GM18951 (cell line): ENCODE measurements around the gene NCKAP5.
"Not testable (repeated sequence)": the region's sequence is repeated elsewhere in the genome, so short reads cannot be mapped to it uniquely, and the experiment has no call there.

Source experiments
- POLR2A ChIP-seq: IDR thresholded peaks from 4 replicates; pipeline ENCODE4 v1.6.1; 2011; ENCODE audit warnings: mild to moderate bottlenecking; ENCODE audit not compliant: insufficient read length, insufficient read depth; ENCODE audit errors: extremely low read depth
- in situ Hi-C: fragments of 300-500 bp; cut with MboI; formaldehyde crosslinking; loops from one replicate; pipeline ENCODE4 v1.12.0; 2022; ENCODE audit warnings: low sequenced_read_pairs, mixed read lengths, inconsistent platforms; ENCODE audit not compliant: unreplicated experiment

NCKAP5 gene

DNA sequence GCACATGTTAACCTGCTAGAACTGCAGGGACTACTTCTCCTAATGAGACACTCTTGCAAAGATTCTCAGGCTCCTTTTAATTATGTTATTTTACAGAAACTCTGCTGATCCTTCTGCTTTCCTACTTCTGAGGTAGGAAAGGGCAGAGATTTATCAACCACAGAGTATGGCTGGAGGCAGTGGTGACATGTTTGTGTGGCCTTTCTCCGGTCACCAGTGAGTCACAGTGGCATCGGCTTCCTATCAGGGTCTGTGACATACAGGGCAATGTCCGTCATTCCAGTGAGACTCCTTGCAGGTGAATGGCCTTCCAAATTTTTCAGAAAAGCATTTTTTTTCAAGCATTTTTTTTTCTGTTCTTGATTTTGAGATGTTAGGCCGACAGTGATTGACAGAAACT, 717.6 kb downstream of the NCKAP5 start:
- in situ Hi-C loops, result no loop called here
- no peak for TF ChIP-seq POLR2A

DNA sequence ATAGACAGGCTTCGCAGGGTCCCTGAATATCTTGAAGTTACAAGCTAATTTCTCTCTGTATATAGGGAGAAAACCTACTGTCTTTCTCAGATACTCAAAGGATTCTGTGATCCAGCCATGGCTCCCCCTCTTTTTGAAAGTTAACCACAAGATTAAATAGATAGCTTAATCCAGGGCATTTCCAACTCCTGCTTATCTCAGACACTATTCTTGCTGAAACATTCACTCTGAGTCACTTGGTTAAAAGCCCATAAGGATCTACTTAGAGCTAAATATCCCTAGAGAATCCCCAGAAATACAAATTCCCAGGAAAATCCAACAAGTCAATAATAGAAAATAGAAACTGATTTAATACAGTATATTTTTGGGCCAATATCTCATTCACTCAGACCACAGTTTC, 719.1 kb downstream of the NCKAP5 start:
- no peak for TF ChIP-seq POLR2A
- in situ Hi-C loops, result no loop called here

GRCh38 chr2:132845339-132845738, 722.9 kb downstream of the NCKAP5 start:
- in situ Hi-C loops, result no loop called here
- TF ChIP-seq POLR2A, result no peak

DNA sequence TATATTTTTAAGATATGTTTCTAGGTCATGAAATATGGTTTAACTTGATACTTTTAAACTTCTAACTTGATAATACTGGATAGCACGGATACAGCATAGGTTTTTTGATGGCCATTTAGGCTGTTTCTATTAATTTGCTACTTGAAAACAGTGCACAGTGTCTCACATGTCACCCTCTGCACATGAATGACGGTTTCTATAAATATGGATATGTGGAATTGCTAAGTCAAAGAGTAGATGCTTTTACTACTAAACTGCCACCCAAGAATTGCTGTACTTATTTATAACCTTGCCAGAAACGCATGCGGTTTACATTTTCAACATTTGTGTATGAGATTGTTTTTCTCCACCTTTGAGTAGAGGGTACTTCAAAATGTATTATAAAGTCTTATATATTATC, 723.7 kb downstream of the NCKAP5 start:
- TF ChIP-seq POLR2A, result no peak
- in situ Hi-C loops, result no loop called here

DNA sequence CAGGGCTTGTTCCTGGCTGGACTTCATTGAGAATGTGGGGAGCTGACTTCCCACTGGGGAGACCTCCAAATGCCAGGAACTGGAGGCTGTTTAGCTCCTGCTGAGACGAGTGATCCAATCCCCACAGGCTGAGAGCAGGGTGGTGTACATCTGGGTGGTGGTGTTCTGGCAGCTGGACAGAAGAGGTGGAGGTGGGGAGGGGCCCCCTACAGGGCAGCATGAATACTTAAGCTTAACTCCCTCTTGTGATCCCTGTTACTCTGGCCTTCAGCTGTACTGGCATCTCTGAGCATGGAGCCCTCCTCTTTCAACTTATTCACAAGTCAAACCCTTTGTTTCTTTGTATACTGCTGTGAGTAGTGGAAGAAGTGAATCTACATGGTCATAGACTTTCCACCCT, 730.5 kb downstream of the NCKAP5 start:
- in situ Hi-C loops, result no loop called here
- TF ChIP-seq POLR2A, result no peak

- no peak for TF ChIP-seq POLR2A
- in situ Hi-C loops, result no loop called here
Measured at GRCh38 chr2:132830321-132830827, 737.9 kb downstream of the NCKAP5 start.

GRCh38 chr2:132825601-132826000, 742.7 kb downstream of the NCKAP5 start:
- no peak for TF ChIP-seq POLR2A
- in situ Hi-C loops, result no loop called here

- TF ChIP-seq POLR2A, result no peak
- in situ Hi-C loops, result no loop called here
Measured at GRCh38 chr2:132824716-132825115, 743.5 kb downstream of the NCKAP5 start.

DNA sequence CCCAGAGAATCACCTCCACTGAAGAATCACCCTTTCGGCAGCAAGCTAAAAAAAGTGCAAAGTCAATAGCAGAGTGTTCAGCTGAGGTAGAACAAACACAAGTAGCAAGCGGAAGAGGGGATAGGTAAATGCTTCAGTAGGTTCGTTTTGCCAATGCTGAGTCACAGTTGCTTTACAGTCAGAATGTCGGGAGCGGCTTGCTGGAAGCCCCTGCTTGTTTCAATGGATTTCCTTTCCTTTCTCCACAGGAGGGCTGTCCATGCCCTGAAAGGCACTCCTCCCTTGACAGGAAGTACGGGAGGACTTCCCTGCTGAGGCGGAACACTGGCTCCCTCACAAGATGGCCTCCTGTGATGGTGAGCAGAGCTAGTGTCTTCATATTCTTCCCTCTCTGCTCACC, 752.0 kb downstream of the NCKAP5 start:
- no peak for TF ChIP-seq POLR2A
- in situ Hi-C loops, result no loop called here

DNA sequence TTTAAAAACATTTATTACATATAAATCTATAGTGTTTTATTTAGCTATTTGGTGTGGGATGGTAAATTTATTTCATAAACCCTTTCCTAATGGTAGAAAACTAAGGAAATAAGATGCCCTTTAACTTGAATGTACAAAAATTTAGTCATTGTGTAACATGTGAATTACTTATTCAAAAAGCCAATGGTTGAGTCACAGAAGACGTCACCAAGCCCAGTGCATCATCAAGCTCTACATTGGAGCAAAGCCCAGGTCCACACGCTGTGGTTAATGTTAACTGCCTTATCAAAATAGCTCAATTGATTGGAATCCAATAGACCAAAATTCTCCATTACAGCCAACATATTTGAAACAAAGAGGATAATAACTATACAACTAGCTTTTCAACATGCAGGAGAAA, 752.7 kb downstream of the NCKAP5 start:
- TF ChIP-seq POLR2A, result no peak
- in situ Hi-C loops, result no loop called here

DNA sequence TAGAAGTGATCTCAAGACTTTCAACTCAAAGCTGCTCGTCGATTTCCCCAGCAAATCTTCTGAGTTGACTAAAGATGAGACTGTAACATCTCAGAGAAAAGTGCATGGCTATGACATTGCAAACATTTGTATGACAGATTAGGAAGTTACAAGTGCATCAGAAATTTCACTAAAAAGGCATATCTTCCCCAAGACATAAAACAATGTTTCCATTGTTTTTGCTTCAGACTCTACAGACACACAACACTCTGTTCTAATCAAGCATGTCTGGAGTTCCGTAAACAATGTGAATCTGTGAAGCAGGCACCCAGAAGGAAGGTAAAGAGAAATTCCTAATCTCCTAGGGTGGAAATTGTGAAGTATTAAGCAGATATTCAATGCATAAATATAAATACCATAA, 753.6 kb downstream of the NCKAP5 start:
- in situ Hi-C loops, result no loop called here
- TF ChIP-seq POLR2A, result no peak

DNA sequence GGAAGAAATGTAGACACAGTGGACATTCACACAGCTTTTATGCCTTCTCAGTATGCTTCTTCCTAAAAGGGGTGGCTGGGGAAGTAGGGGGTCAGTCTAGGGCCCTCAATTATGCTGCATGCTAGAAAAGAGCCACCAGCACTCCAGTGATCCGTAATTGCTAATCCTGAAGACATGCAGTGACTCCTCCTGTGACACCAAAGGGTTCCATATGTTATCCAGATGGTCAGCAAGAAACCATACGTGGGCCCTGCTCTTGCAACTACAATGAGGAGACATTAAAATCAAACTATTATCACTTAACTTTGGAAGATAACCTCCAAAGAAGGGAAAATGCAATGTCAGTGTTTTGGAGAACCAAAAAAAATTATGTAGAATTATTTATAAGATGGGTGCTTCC, 754.8 kb downstream of the NCKAP5 start:
- no peak for TF ChIP-seq POLR2A
- in situ Hi-C loops, result no loop called here

DNA sequence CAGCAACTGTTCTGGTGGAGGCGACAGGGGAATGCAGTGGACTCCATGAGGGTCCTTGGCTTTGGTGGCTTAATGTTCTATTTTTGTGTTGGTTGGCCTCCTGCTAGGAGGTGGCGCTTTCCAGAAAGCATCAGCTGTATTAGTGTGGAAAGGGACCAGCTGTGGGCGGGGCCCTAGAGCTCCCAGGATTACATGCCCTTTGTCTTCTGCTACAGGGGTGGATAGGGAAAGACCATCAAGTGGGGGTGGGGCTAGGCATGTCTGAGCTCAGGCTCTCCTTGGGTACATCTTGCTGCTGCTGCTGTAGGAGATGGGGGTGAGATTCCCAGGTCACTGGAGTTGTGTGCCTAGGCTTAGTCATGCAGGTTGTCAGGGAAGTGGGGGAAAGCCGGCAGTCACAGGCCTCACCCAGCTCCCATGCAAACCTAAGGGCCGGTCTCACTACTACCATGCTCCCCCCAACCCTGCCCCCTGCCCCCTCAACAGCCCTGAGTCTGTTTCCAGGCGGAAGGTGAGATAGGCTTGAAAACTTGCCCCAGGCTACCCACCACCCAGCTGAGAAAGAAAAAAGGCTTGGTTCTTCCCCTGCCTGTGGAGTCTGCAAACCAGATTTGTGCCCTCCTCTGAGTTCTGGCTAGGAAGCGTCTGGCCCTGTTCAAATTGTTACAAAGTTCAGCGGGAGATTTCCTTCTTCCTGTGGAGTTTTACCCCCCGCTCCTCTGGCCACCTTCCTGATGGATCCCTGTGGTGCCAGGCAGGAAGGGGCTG, 756.9 kb downstream of the NCKAP5 start:
- TF ChIP-seq POLR2A, result no peak
- in situ Hi-C loops, result no loop called here

DNA sequence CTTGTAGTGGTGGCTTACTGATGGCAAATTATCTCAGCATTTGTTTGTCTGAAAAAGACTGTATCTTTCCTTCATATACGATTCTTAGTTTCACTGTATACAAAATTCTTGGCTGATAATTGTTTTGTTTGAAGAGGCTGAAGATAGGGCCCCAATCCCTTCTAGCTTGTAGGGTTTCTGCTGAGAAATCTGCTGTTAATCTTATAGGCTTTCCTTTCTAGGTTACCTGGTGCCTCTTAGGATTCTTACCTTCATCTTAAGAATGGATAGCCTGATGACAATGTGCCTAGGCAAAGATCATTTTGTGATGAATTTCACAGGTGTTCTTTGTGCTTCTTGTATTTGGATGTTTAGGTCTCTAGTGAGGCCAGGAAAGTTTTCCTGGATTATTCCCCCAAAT, 758.3 kb downstream of the NCKAP5 start:
- in situ Hi-C loops, result not testable (repeated sequence)

GRCh38 chr2:132804051-132804450, 764.2 kb downstream of the NCKAP5 start:
- no peak for TF ChIP-seq POLR2A
- in situ Hi-C loops, result no loop called here
